ENCODE data around the gene KIF5C.

KIF5C gene

GRCh38 chr2:149021271-149021719, 146.3 kb downstream of the KIF5C start:
- no peak for DNase-seq
- no CpG with 5 or more reads among the region's 5 CpGs for WGBS (ENCODE audit: insufficient coverage)
- CTCF ChIA-PET: no interaction called here
- H3K4me1 ChIP-seq (ENCODE audit: control extremely low read depth in 1 of 4, control insufficient read depth in 4 of 4, insufficient read depth in 4 of 4, low read length in 3 of 4): peaks cover 0 to 4% (median 2%) of the 10 kb centered on the region in 4 experiments
- H3K27ac ChIP-seq (ENCODE audit: insufficient read depth in 1 of 2, low read depth in 1 of 2, low read length in 2 of 2, poor library complexity in 1 of 2, severe bottlenecking in 2 of 2): no peak overlapping the region
- POLR2A ChIA-PET: no interaction called here
- no peaks in the 10 kb centered on the region for H3K36me3 ChIP-seq (ENCODE audit: control insufficient read depth in 4 of 4, insufficient read depth in 4 of 4, low read length in 3 of 4)
- peaks cover 0 to 2% (median 0%) of the 10 kb centered on the region in 5 experiments for H3K27me3 ChIP-seq (replicated peaks in 2 of 5; ENCODE audit: control insufficient read depth in 4 of 5, insufficient read depth in 5 of 5, low read length in 4 of 5)
- no peaks in the 10 kb centered on the region for H3K9me3 ChIP-seq (ENCODE audit: control extremely low read depth in 1 of 5, control insufficient read depth in 4 of 5, insufficient read depth in 2 of 5, low read depth in 1 of 5, low read length in 4 of 5)
- H3K4me3 ChIP-seq (ENCODE audit: control insufficient read depth in 1 of 7, extremely low read depth in 1 of 7, insufficient read depth in 4 of 7, low read depth in 2 of 7, low read length in 6 of 7): no peak overlapping the region

- no peak overlapping the region for H3K4me3 ChIP-seq (ENCODE audit: control insufficient read depth in 1 of 7, extremely low read depth in 1 of 7, insufficient read depth in 4 of 7, low read depth in 2 of 7, low read length in 6 of 7)
- no peak overlapping the region for H3K27ac ChIP-seq (ENCODE audit: insufficient read depth in 1 of 2, low read depth in 1 of 2, low read length in 2 of 2, poor library complexity in 1 of 2, severe bottlenecking in 2 of 2)
- ChIA-PET POLR2A (no interaction called here), CTCF (interaction anchor here (1.0 kb wide), 1 partner anchor 539 kb away, joined by 7 read pairs; no protein-coding TSS in a partner anchor)
- no peak for DNase-seq
- H3K27me3 ChIP-seq (replicated peaks in 2 of 5; ENCODE audit: control insufficient read depth in 4 of 5, insufficient read depth in 5 of 5, low read length in 4 of 5): no peaks in the 10 kb centered on the region
- H3K9me3 ChIP-seq (ENCODE audit: control extremely low read depth in 1 of 5, control insufficient read depth in 4 of 5, insufficient read depth in 2 of 5, low read depth in 1 of 5, low read length in 4 of 5): no peaks in the 10 kb centered on the region
- WGBS (ENCODE audit: insufficient coverage): 92% methylated on average over 5 of the region's 6 CpGs
- peaks cover 0 to 4% (median 2%) of the 10 kb centered on the region in 4 experiments for H3K4me1 ChIP-seq (ENCODE audit: control extremely low read depth in 1 of 4, control insufficient read depth in 4 of 4, insufficient read depth in 4 of 4, low read length in 3 of 4)
- no peaks in the 10 kb centered on the region for H3K36me3 ChIP-seq (ENCODE audit: control insufficient read depth in 4 of 4, insufficient read depth in 4 of 4, low read length in 3 of 4)
These were observed 146.7 kb downstream of the KIF5C start for GRCh38 chr2:149021761-149022160.

GRCh38 chr2:149023091-149023490, 148.1 kb downstream of the KIF5C start:
- H3K27me3 ChIP-seq (replicated peaks in 2 of 5; ENCODE audit: control insufficient read depth in 4 of 5, insufficient read depth in 5 of 5, low read length in 4 of 5): no peaks in the 10 kb centered on the region
- CTCF ChIA-PET: interaction anchor here (1.0 kb wide), 1 partner anchor 540 kb away, joined by 3 read pairs; no protein-coding TSS in a partner anchor
- H3K4me3 ChIP-seq (ENCODE audit: control insufficient read depth in 1 of 7, extremely low read depth in 1 of 7, insufficient read depth in 4 of 7, low read depth in 2 of 7, low read length in 6 of 7): no peak overlapping the region
- H3K9me3 ChIP-seq (ENCODE audit: control extremely low read depth in 1 of 5, control insufficient read depth in 4 of 5, insufficient read depth in 2 of 5, low read depth in 1 of 5, low read length in 4 of 5): no peaks in the 10 kb centered on the region
- POLR2A ChIA-PET: no interaction called here
- H3K4me1 ChIP-seq (ENCODE audit: control extremely low read depth in 1 of 4, control insufficient read depth in 4 of 4, insufficient read depth in 4 of 4, low read length in 3 of 4): no peaks in the 10 kb centered on the region
- DNase-seq: no peak
- no peaks in the 10 kb centered on the region for H3K36me3 ChIP-seq (ENCODE audit: control insufficient read depth in 4 of 4, insufficient read depth in 4 of 4, low read length in 3 of 4)
- WGBS (ENCODE audit: insufficient coverage): no CpG with 5 or more reads among the region's 6 CpGs
- no peak overlapping the region for H3K27ac ChIP-seq (ENCODE audit: insufficient read depth in 1 of 2, low read depth in 1 of 2, low read length in 2 of 2, poor library complexity in 1 of 2, severe bottlenecking in 2 of 2)

- Histone ChIP-seq H3K4me3 (ENCODE audit: control insufficient read depth in 1 of 7, extremely low read depth in 1 of 7, insufficient read depth in 4 of 7, low read depth in 2 of 7, low read length in 6 of 7) (no peak overlapping the region), H3K4me1 (ENCODE audit: control extremely low read depth in 1 of 4, control insufficient read depth in 4 of 4, insufficient read depth in 4 of 4, low read length in 3 of 4) (peaks cover 0 to 4% (median 2%) of the 10 kb centered on the region in 4 experiments), H3K36me3 (ENCODE audit: control insufficient read depth in 4 of 4, insufficient read depth in 4 of 4, low read length in 3 of 4) (no peaks in the 10 kb centered on the region), H3K9me3 (ENCODE audit: control extremely low read depth in 1 of 5, control insufficient read depth in 4 of 5, insufficient read depth in 2 of 5, low read depth in 1 of 5, low read length in 4 of 5) (no peaks in the 10 kb centered on the region), H3K27ac (ENCODE audit: insufficient read depth in 1 of 2, low read depth in 1 of 2, low read length in 2 of 2, poor library complexity in 1 of 2, severe bottlenecking in 2 of 2) (no peak overlapping the region), H3K27me3 (replicated peaks in 2 of 5; ENCODE audit: control insufficient read depth in 4 of 5, insufficient read depth in 5 of 5, low read length in 4 of 5) (peaks cover 0 to 3% (median 0%) of the 10 kb centered on the region in 5 experiments)
- POLR2A ChIA-PET: no interaction called here
- no peak for DNase-seq
- CTCF ChIA-PET: interaction anchor here (4.8 kb wide), 1 partner anchor 10 kb away, joined by 48 read pairs; no protein-coding TSS in a partner anchor
- WGBS (ENCODE audit: insufficient coverage): 86% methylated on average over 4 of the region's 7 CpGs
These were observed 152.7 kb downstream of the KIF5C start for GRCh38 chr2:149027590-149028250.

- no peaks in the 10 kb centered on the region for H3K36me3 ChIP-seq (ENCODE audit: control insufficient read depth in 4 of 4, insufficient read depth in 4 of 4, low read length in 3 of 4)
- no peak overlapping the region for H3K4me3 ChIP-seq (ENCODE audit: control insufficient read depth in 1 of 7, extremely low read depth in 1 of 7, insufficient read depth in 4 of 7, low read depth in 2 of 7, low read length in 6 of 7)
- H3K27ac ChIP-seq (ENCODE audit: insufficient read depth in 1 of 2, low read depth in 1 of 2, low read length in 2 of 2, poor library complexity in 1 of 2, severe bottlenecking in 2 of 2): no peak overlapping the region
- no peak for DNase-seq
- ChIA-PET POLR2A (no interaction called here), CTCF (interaction anchor here (4.8 kb wide), 1 partner anchor 11 kb away, joined by 48 read pairs; no protein-coding TSS in a partner anchor)
- WGBS (ENCODE audit: insufficient coverage): 100% methylated on average over 2 of the region's 6 CpGs
- peaks cover 0 to 3% (median 0%) of the 10 kb centered on the region in 5 experiments for H3K27me3 ChIP-seq (replicated peaks in 2 of 5; ENCODE audit: control insufficient read depth in 4 of 5, insufficient read depth in 5 of 5, low read length in 4 of 5)
- H3K9me3 ChIP-seq (ENCODE audit: control extremely low read depth in 1 of 5, control insufficient read depth in 4 of 5, insufficient read depth in 2 of 5, low read depth in 1 of 5, low read length in 4 of 5): no peaks in the 10 kb centered on the region
- peaks cover 0 to 4% (median 2%) of the 10 kb centered on the region in 4 experiments for H3K4me1 ChIP-seq (ENCODE audit: control extremely low read depth in 1 of 4, control insufficient read depth in 4 of 4, insufficient read depth in 4 of 4, low read length in 3 of 4)
These were observed 153.3 kb downstream of the KIF5C start for GRCh38 chr2:149028377-149028776.

GRCh38 chr2:149028891-149029290, 153.9 kb downstream of the KIF5C start:
- H3K4me1 ChIP-seq (ENCODE audit: control extremely low read depth in 1 of 4, control insufficient read depth in 4 of 4, insufficient read depth in 4 of 4, low read length in 3 of 4): peaks cover 0 to 4% (median 2%) of the 10 kb centered on the region in 4 experiments
- no peaks in the 10 kb centered on the region for H3K9me3 ChIP-seq (ENCODE audit: control extremely low read depth in 1 of 5, control insufficient read depth in 4 of 5, insufficient read depth in 2 of 5, low read depth in 1 of 5, low read length in 4 of 5)
- DNase-seq: no peak
- ChIA-PET CTCF (interaction anchor here (4.8 kb wide), 1 partner anchor 11 kb away, joined by 48 read pairs; no protein-coding TSS in a partner anchor), POLR2A (no interaction called here)
- WGBS (ENCODE audit: insufficient coverage): no CpG with 5 or more reads among the region's 2 CpGs
- H3K36me3 ChIP-seq (ENCODE audit: control insufficient read depth in 4 of 4, insufficient read depth in 4 of 4, low read length in 3 of 4): no peaks in the 10 kb centered on the region
- no peak overlapping the region for H3K4me3 ChIP-seq (ENCODE audit: control insufficient read depth in 1 of 7, extremely low read depth in 1 of 7, insufficient read depth in 4 of 7, low read depth in 2 of 7, low read length in 6 of 7)
- H3K27me3 ChIP-seq (replicated peaks in 2 of 5; ENCODE audit: control insufficient read depth in 4 of 5, insufficient read depth in 5 of 5, low read length in 4 of 5): peaks cover 0 to 3% (median 0%) of the 10 kb centered on the region in 5 experiments
- H3K27ac ChIP-seq (ENCODE audit: insufficient read depth in 1 of 2, low read depth in 1 of 2, low read length in 2 of 2, poor library complexity in 1 of 2, severe bottlenecking in 2 of 2): no peak overlapping the region

- H3K36me3 ChIP-seq (ENCODE audit: control insufficient read depth in 4 of 4, insufficient read depth in 4 of 4, low read length in 3 of 4): no peaks in the 10 kb centered on the region
- POLR2A ChIA-PET: no interaction called here
- H3K4me1 ChIP-seq (ENCODE audit: control extremely low read depth in 1 of 4, control insufficient read depth in 4 of 4, insufficient read depth in 4 of 4, low read length in 3 of 4): peaks cover 0 to 4% (median 2%) of the 10 kb centered on the region in 4 experiments
- DNase-seq: no peak
- H3K9me3 ChIP-seq (ENCODE audit: control extremely low read depth in 1 of 5, control insufficient read depth in 4 of 5, insufficient read depth in 2 of 5, low read depth in 1 of 5, low read length in 4 of 5): no peaks in the 10 kb centered on the region
- H3K4me3 ChIP-seq (ENCODE audit: control insufficient read depth in 1 of 7, extremely low read depth in 1 of 7, insufficient read depth in 4 of 7, low read depth in 2 of 7, low read length in 6 of 7): no peak overlapping the region
- WGBS (ENCODE audit: insufficient coverage): 91% methylated on average over 6 of the region's 11 CpGs
- CTCF ChIA-PET: interaction anchor here (4.8 kb wide), 1 partner anchor 12 kb away, joined by 48 read pairs; no protein-coding TSS in a partner anchor
- H3K27me3 ChIP-seq (replicated peaks in 2 of 5; ENCODE audit: control insufficient read depth in 4 of 5, insufficient read depth in 5 of 5, low read length in 4 of 5): peaks cover 0 to 3% (median 0%) of the 10 kb centered on the region in 5 experiments
- H3K27ac ChIP-seq (ENCODE audit: insufficient read depth in 1 of 2, low read depth in 1 of 2, low read length in 2 of 2, poor library complexity in 1 of 2, severe bottlenecking in 2 of 2): no peak overlapping the region
These were observed 154.4 kb downstream of the KIF5C start for GRCh38 chr2:149029307-149029965.

All from common myeloid progenitor, CD34-positive (primary cell).